GM12801 (cell line): ENCODE results near the gene PARD3B.

Experiments used
- CTCF ChIP-seq: IDR thresholded peaks from one replicate; pipeline ENCODE4 v1.5.1; 2011; ENCODE audit warnings: control low read depth; ENCODE audit not compliant: insufficient read length; ENCODE audit errors: extremely low read depth

Gene PARD3B

DNA sequence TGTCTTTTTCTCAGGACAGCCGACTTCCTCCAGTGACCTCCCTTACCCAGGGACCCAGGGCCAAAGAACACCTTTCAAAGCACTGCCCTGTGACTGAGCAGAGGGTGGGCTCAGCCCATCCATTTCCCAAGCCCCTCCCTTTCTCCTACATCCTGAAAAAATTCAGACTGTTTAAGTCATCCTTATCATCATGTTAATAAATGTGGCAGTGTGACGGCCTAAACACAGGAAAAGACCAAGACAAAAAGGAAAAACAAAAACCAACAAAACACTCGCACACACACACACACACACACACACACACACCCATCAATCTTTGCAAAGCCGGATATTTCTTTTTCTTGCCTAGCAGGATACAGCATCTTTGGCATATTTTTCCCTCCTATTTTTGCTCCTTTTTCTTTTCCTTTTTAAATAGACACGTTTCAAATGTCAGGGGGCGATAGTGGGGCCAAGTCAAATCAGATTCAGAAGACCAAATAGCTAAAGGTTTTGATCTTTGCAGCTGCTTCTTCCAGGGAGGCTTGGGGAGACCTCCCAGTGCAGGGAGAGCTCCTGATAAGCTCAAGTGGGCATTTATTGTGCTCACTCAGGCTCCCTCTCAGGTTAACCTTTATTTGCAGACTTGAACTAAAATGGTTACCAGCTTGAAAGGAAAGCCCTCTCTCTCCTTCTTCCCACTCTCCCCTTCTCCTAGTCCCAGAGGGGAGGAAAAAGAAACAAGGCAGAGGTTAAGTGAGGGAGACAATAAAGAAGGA lies 1097.5 kb downstream of the PARD3B start:
- no peak for TF ChIP-seq CTCF

- TF ChIP-seq CTCF, result no peak
Observed at GRCh38 chr2:205643391-205643885, 1098.2 kb downstream of the PARD3B start.

GRCh38 chr2:205644018-205644417 lies 1098.7 kb downstream of the PARD3B start:
- TF ChIP-seq CTCF, result no peak

DNA sequence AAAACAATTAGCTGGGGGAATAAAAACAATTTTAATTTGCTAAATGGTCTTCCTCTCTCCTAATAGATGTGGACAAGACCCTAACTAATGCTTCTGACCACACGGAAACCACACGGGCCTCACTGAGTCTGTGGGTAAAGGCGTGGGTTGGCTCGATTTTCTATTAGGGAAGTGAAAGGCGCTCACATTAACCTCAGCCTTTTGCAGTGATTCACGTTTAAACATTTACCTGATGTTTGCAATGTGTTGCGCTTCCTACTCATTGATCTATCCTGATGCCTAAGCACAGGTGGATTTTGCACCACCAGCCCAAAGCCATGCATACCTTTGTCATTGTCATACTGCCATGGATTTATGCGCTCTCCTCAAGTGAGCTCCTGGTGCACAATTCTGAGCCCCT lies 1101.4 kb downstream of the PARD3B start:
- no peak for TF ChIP-seq CTCF

DNA sequence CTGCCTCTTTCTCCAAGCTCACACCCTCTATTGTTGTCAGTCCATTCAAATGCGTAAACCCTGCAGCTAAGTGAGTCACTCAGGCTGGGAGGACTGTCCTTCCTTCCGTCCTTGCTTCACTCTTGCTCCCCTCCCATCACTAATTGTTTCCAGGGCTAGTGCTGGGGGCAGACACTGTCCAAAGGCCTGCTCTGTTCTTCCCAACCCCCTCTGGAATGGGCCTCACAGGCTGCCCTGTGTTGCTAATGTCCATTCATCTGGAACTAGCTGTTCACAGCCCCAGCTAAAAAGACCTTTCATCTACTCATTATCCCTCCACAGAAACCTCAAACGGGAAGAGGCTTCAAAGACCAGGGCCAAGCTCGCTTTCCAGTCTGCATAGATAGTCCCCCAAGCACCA lies 1105.2 kb downstream of the PARD3B start:
- TF ChIP-seq CTCF, result no peak

DNA sequence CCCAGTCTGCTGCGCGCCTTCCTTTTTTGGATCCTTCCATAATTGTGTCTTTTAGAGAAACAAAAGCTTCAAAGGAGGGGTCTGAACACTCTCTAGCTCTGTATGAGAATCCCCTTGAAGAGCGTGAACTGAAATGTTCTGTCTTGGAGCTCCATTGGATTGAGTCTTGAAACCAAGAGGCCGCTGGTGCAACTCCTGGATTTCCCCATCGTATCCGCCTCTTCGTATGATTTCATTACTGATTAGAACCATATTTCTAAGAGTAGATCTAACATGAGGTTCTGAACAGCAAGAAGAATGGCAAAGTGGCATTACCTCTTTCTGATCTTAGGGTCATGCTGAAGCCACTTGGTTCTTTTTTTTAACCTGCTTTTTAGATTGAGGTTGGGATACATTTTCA lies 1105.7 kb downstream of the PARD3B start:
- no peak for TF ChIP-seq CTCF

- no peak for TF ChIP-seq CTCF
Observed at GRCh38 chr2:205651719-205652118, 1106.4 kb downstream of the PARD3B start.
